PC-9 (cell line): ENCODE measurements around the gene ZNF284. TPM values are rescaled to one million over a fixed set of nuclear protein-coding genes. Genes with fewer than 3 reads are reported as not detected.

Experiments
- BruUV-seq: library from RNA; stranded (reverse); fragments of 400-500 nt; replicated peaks from 2 replicates; lab custom pipeline; 2021; lab: Mats Ljungman, UMichigan
- CTCF ChIA-PET: fragments of 300-600 bp; sonication (Branson Sonifier 250); formaldehyde crosslinking; loops from one replicate; lab custom pipeline; 2022; ENCODE audit warnings: antibody characterized with exemption; lab: Charles Lee
- POLR2A ChIA-PET: fragments of 300-600 bp; sonication (Branson Sonifier 250); formaldehyde crosslinking; loops from one replicate; lab custom pipeline; 2022; ENCODE audit warnings: antibody characterized with exemption; ENCODE audit not compliant: unreplicated experiment; lab: Charles Lee
- DNase-seq, 2 experiments: peaks; one replicate each; pipeline versions ENCODE4 v3.0.0 to v3.0.0-alpha.2; 2015 to 2022; ENCODE audit warnings: mixed read lengths in 1 of 2
- H2AFZ ChIP-seq: fragments of 200-600 bp; sonication (generic); 2 replicates; pipeline ENCODE4 v1.8.1; 2017; ENCODE audit warnings: antibody characterized with exemption
- H3F3A ChIP-seq: fragments of 200-600 bp; sonication (generic); 2 replicates; pipeline ENCODE4 v1.8.1; 2017; ENCODE audit warnings: antibody characterized with exemption, mild to moderate bottlenecking, low read depth; ENCODE audit not compliant: insufficient read depth
- H3K27ac ChIP-seq: fragments of 200-600 bp; sonication (generic); 2 replicates; pipeline ENCODE4 v1.6.1; 2016; ENCODE audit warnings: mixed run types
- H3K27me3 ChIP-seq: fragments of 200-600 bp; sonication (generic); 2 replicates; pipeline ENCODE4 v1.6.1; 2016; ENCODE audit warnings: low read depth, mixed run types; ENCODE audit not compliant: insufficient read depth
- H3K36me3 ChIP-seq: fragments of 200-600 bp; sonication (generic); 2 replicates; pipeline ENCODE4 v1.6.1; 2016; ENCODE audit warnings: low read depth, mixed run types
- H3K4me1 ChIP-seq: fragments of 200-600 bp; sonication (generic); replicated peaks from 2 replicates; pipeline ENCODE4 v1.6.1; 2016; ENCODE audit warnings: mixed run types; ENCODE audit not compliant: insufficient read depth
- H3K4me2 ChIP-seq: fragments of 200-600 bp; sonication (generic); 2 replicates; pipeline ENCODE4 v1.6.1; 2017; ENCODE audit warnings: mixed run types
- H3K4me3 ChIP-seq: fragments of 200-600 bp; sonication (generic); 2 replicates; pipeline ENCODE4 v1.6.1; 2016; ENCODE audit warnings: mixed run types
- H3K79me2 ChIP-seq: fragments of 200-600 bp; sonication (generic); 2 replicates; pipeline ENCODE4 v1.6.1; 2017; ENCODE audit warnings: low read depth, mixed run types
- H3K9me2 ChIP-seq: fragments of 200-600 bp; sonication (generic); 2 replicates; pipeline ENCODE4 v1.8.1; 2017; ENCODE audit warnings: mild to moderate bottlenecking; ENCODE audit not compliant: insufficient read depth
- H3K9me3 ChIP-seq: fragments of 200-600 bp; sonication (generic); 2 replicates; pipeline ENCODE4 v1.8.1; 2016; ENCODE audit warnings: low read depth; ENCODE audit not compliant: insufficient read depth
- H4K20me1 ChIP-seq: fragments of 200-600 bp; sonication (generic); 2 replicates; pipeline ENCODE4 v1.8.1; 2017; ENCODE audit not compliant: insufficient read depth
- EZH2 ChIP-seq: fragments of 200-600 bp; sonication (generic); IDR thresholded peaks from 2 replicates; pipeline ENCODE4 v1.8.0; 2017; ENCODE audit warnings: antibody characterized with exemption, low read depth
- intact Hi-C: fragments of 100-400 bp; cut with micrococcal nuclease; formaldehyde crosslinking; loops from one replicate; pipeline ENCODE4 v1.10.0; 2022; ENCODE audit not compliant: unreplicated experiment
- total RNA-seq: library from RNA; stranded (reverse); gene quantifications from 2 replicates; pipeline ENCODE4 v1.2.3, GENCODE V29; 2021
- TF ChIP-seq, protein P1 (sequence below): fragments of 200-600 bp; sonication (generic); conservative IDR thresholded peaks from 2 replicates; pipeline ENCODE4 v1.6.1; 2017; ENCODE audit warnings: mixed run types, antibody characterized with exemption, mild to moderate bottlenecking, moderate library complexity

Gene ZNF284
- total RNA-seq, 1 experiment from 2014 or later = 2.0 TPM

DNA sequence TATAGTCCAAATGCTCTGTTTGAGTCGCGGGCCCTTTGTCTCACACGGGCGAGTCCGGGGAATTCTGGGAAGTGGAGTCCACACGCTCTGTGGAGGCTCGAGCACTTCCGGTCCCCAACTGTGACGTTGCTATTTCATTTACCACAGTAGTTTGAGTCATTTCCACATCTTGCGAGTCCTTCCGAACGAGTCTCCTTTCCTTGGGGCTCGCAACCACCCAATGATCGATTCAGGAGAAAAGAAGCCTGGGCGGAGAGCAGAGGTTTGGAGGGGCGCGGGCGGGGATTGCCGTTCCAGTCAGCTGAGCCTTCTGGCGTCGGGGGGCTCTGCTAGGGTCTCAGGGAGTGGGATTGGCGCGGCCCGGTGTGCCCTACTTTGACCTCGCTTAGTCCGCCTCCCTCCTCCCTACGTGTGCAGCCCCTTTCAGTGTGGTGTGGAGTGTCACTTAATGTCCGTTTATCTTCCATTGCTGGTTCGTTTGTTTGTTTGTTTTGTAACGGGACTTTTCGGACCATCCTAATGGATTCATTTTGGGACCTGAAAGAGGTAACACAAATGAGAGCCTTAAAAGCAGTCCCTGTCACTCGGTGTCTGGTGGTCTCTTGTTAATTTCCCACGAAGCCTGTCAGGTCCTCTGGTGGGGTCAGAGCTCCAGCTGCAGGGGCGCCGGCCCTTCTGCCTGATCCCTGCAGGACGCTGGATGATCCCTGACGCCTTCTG lies 46.6 kb upstream of the ZNF284 start, which contains the start of gene ZNF222:
ZNF222 (plus strand) TSS at position 163 of the 720 bp plus-strand sequence; CDS start at position 221, 58 bp downstream.
- ChIA-PET POLR2A (interaction anchor here (0.6 kb wide), 1 partner anchor 198 kb away, joined by 3 read pairs; the partner anchor contains the start of gene ZNF283), CTCF (no interaction called here)

DNA sequence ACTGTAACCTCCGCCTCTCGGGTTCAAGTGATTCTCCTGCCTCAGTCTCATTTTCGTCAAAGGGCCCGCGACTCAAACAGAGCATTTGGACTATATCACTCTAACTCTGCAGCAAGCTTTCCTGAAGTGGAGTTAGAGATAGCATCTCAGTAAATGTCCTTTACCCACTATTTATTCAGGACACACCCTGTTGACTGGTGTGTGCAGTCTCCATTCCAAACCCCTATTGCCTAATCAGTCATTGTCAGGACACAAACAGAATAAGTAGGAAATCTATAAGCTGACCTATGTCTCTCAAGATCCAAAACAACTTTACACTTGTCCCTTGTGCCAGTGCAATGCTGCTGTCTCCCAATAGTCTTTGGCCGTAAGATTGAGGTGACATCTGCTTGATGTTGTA lies 45.3 kb upstream of the ZNF284 start:
- Histone ChIP-seq H3K4me2 (0 out of 2 replicates have a peak overlapping the region, but pooled peaks have one; percentile 11), H3K27ac (no peak overlapping the region), H3K4me3 (no peak overlapping the region), H3K36me3 (peaks cover 28% of the 10 kb centered on the region), H3K9me2 (no peaks in the 10 kb centered on the region), H3K79me2 (no peaks in the 10 kb centered on the region), H3K4me1 (peaks cover 13% of the 10 kb centered on the region), H2AFZ (no peak overlapping the region), H3K27me3 (no peaks in the 10 kb centered on the region), H3F3A (no peaks in the 10 kb centered on the region), H4K20me1 (no peaks in the 10 kb centered on the region), H3K9me3 (peaks cover 21% of the 10 kb centered on the region)
- no TSS peak for BruUV-seq
- DNase-seq = no peak
- TF ChIP-seq EZH2 = no peak
- TF ChIP-seq, protein P1, sequence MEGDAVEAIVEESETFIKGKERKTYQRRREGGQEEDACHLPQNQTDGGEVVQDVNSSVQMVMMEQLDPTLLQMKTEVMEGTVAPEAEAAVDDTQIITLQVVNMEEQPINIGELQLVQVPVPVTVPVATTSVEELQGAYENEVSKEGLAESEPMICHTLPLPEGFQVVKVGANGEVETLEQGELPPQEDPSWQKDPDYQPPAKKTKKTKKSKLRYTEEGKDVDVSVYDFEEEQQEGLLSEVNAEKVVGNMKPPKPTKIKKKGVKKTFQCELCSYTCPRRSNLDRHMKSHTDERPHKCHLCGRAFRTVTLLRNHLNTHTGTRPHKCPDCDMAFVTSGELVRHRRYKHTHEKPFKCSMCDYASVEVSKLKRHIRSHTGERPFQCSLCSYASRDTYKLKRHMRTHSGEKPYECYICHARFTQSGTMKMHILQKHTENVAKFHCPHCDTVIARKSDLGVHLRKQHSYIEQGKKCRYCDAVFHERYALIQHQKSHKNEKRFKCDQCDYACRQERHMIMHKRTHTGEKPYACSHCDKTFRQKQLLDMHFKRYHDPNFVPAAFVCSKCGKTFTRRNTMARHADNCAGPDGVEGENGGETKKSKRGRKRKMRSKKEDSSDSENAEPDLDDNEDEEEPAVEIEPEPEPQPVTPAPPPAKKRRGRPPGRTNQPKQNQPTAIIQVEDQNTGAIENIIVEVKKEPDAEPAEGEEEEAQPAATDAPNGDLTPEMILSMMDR = no peak
- intact Hi-C loops = no loop called here
- CTCF ChIA-PET = no interaction called here
- POLR2A ChIA-PET = no interaction called here

More for the DNA sequence above, 46.6 kb upstream of the ZNF284 start, which contains the start of gene ZNF222:
- Histone ChIP-seq H3K79me2 (no peaks in the 10 kb centered on the region), H3K27ac (no peak within 1 kb of the TSS), H4K20me1 (no peaks in the 10 kb centered on the region), H3K4me1 (peaks cover 13% of the 10 kb centered on the region), H3F3A (no peaks in the 10 kb centered on the region), H2AFZ (peak within 1 kb of the TSS; percentile 99), H3K9me3 (peaks cover 11% of the 10 kb centered on the region), H3K9me2 (no peaks in the 10 kb centered on the region), H3K4me3 (peak within 1 kb of the TSS; percentile 84), H3K36me3 (peaks cover 17% of the 10 kb centered on the region), H3K27me3 (no peaks in the 10 kb centered on the region), H3K4me2 (peak within 1 kb of the TSS; percentile 77)
- BruUV-seq = TSS peak; percentile 65
- TF ChIP-seq EZH2 = no peak
- DNase-seq = peak; percentile 62 to 77
- intact Hi-C loops = loop anchor here (1.0 to 2.0 kb wide), 4 partner anchors 23 to 88 kb away; partner anchors contain the start of genes ZNF224, ZNF225 and ZNF230

DNA sequence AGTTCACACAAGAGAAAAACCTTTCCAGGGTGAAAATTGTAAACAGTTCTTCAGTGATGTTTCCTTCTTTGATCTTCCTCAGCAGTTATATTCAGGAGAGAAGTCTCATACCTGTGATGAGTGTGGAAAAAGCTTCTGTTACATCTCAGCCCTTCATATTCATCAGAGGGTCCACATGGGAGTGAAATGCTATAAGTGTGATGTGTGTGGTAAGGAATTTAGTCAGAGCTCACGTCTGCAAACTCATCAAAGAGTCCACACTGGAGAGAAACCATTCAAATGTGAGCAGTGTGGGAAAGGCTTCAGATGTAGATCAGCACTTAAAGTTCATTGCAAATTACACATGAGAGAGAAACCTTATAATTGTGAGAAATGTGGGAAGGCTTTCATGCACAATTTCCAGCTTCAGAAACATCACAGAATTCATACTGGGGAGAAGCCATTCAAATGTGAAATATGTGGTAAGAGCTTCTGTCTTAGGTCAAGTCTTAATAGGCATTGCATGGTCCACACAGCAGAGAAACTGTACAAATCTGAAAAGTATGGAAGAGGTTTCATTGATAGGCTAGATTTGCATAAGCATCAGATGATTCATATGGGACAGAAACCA lies 39.9 kb upstream of the ZNF284 start:
- H3K4me3 ChIP-seq = no peak overlapping the region
- intact Hi-C loops = no loop called here
- peaks cover 2% of the 10 kb centered on the region; the same call in 1 of the 2 replicates for H3K27me3 ChIP-seq
- H3K36me3 ChIP-seq = peaks cover 40% of the 10 kb centered on the region
- no peaks in the 10 kb centered on the region for H4K20me1 ChIP-seq
- no peaks in the 10 kb centered on the region for H3K4me1 ChIP-seq
- no peak overlapping the region for H3K4me2 ChIP-seq
- no peaks in the 10 kb centered on the region for H3F3A ChIP-seq
- peaks cover 45% of the 10 kb centered on the region for H3K9me3 ChIP-seq
- CTCF ChIA-PET = no interaction called here
- H3K79me2 ChIP-seq = no peaks in the 10 kb centered on the region
- H3K9me2 ChIP-seq = no peaks in the 10 kb centered on the region
- BruUV-seq = no TSS peak
- no peak overlapping the region for H3K27ac ChIP-seq
- POLR2A ChIA-PET = no interaction called here
- H2AFZ ChIP-seq = no peak overlapping the region
- no peak for DNase-seq
- no peak for TF ChIP-seq EZH2
- TF ChIP-seq, protein P1 = no peak
